GM12875 (cell line): ENCODE results near the gene CSNK1G1.
"Not testable (repeated sequence)": the region's sequence is repeated elsewhere in the genome, so short reads cannot be mapped to it uniquely, and the experiment has no call there.

Experiments
- H3K4me3 ChIP-seq: one replicate; pipeline ENCODE4 v1.5.1; 2011; ENCODE audit warnings: low read depth, low read length, control low read depth
- TF ChIP-seq, protein P1 (sequence below): IDR thresholded peaks from 2 replicates; pipeline ENCODE4 v1.5.1; 2011; ENCODE audit warnings: low read depth, mild to moderate bottlenecking, control low read depth, inconsistent platforms, low read length, moderate library complexity, borderline replicate concordance; ENCODE audit not compliant: insufficient read depth

The CSNK1G1 gene

DNA sequence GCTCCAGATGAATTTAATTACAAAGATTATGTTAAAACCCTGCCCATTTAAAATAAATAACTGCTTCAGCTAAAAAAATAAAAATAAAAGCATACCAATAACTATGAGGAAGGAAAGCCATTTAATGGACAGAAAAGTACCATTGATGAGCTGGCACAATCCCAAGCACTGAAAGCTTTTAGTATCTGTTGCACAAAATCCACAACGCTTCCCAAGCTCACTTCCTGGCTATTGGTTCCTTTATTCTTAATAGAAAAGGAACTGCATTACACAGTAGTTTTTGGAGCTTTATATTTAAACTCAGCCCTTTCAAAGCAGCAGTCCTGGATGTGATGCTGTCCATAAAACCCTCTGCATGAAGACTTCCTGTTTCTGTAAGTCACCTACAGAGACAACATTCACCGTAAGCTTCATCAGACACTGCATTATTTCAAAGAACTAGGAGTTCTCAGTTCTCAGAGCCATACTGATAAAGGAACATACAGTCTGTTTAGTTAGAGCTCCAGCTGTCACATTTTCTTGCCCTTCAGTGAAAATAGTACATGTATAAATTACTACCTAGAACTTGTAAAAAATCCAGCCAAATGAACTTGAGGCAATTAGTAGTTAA, 81.5 kb downstream of the CSNK1G1 start:
- TF ChIP-seq, protein P1, sequence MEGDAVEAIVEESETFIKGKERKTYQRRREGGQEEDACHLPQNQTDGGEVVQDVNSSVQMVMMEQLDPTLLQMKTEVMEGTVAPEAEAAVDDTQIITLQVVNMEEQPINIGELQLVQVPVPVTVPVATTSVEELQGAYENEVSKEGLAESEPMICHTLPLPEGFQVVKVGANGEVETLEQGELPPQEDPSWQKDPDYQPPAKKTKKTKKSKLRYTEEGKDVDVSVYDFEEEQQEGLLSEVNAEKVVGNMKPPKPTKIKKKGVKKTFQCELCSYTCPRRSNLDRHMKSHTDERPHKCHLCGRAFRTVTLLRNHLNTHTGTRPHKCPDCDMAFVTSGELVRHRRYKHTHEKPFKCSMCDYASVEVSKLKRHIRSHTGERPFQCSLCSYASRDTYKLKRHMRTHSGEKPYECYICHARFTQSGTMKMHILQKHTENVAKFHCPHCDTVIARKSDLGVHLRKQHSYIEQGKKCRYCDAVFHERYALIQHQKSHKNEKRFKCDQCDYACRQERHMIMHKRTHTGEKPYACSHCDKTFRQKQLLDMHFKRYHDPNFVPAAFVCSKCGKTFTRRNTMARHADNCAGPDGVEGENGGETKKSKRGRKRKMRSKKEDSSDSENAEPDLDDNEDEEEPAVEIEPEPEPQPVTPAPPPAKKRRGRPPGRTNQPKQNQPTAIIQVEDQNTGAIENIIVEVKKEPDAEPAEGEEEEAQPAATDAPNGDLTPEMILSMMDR = no peak
- H3K4me3 ChIP-seq = no peak overlapping the region

DNA sequence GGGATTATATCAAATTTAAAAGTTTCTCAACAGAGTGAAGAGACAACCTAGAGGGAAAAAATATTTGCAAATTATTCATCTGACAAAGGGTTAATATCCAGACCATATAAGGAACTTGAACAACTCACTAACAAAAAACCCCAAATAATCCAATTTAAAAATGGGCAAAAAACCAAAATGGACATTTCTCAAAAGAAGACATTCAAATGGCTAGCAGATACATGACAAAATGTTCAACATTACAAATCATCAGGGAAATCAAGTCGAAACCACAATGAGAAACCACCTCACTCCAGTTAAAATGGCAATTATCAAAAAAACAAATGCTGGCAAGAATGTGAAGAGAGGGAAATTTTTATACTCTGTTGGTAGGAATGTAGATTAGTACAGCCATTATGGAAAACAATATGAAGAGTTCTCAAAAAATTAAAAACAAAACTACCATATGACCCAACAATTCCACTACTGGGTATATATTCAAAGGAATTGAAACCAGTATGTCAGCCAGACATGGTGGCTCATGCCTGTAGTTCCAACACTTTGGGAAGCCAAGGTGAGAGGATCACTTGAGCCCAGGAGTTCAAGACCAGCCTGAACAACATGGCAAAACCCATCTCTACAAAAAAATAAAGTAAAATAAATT, 88.5 kb downstream of the CSNK1G1 start:
- H3K4me3 ChIP-seq = no peak overlapping the region
- TF ChIP-seq, protein P1 = no peak

GRCh38 chr15:64265188-64265587, 90.8 kb downstream of the CSNK1G1 start:
- not testable (repeated sequence) for H3K4me3 ChIP-seq

DNA sequence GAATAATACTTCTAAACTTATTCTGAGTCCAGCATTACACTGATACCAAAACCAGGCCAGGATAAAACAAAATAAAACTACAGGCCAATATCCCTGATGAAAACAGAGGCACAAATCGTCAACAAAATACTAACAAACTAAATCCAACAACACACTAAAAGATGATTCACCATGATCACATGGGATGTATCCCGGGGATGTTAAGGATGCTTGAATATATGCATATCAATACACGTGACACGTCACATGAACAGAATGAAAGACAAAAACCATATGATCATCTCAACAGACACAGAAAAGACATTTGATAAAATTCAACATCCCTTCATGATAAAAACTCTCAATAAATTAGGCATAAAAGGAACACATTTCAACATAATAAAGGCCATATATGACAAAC, 91.5 kb downstream of the CSNK1G1 start:
- TF ChIP-seq, protein P1 = no peak
- H3K4me3 ChIP-seq = no peak overlapping the region

- TF ChIP-seq, protein P1 = no peak
- no peak overlapping the region for H3K4me3 ChIP-seq
Observed at GRCh38 chr15:64263567-64263966, 92.4 kb downstream of the CSNK1G1 start.

DNA sequence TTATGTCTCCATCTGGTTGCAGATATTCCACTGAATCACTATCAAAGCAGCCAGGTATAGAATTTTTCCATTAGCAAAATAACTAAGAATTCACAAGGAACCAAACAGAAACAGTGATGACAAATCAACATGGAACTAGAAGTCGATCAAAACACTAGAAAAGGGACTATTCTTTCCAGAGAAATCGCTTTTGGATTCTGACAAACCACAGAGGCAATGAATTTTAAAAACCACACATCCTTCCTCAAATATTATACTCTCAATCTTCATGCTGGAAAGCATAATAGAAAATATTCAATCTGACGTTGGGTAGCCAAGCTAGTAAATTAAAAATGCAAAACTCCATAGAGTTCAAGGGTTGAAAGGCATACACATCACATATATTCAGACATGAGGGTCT, 99.9 kb downstream of the CSNK1G1 start:
- TF ChIP-seq, protein P1 = no peak
- no peak overlapping the region for H3K4me3 ChIP-seq

GRCh38 chr15:64251658-64252057, 104.3 kb downstream of the CSNK1G1 start:
- no peak overlapping the region for H3K4me3 ChIP-seq
- TF ChIP-seq, protein P1 = no peak
